SK-N-SH (cell line): ENCODE results near the gene CHRNB2. TPM values are rescaled to one million over a fixed set of nuclear protein-coding genes. Genes with fewer than 3 reads are reported as not detected.

ENCODE experiments used
- CTCF ChIA-PET: fragments of 300-600, 350-600 bp; formaldehyde crosslinking; extraction: SDS; loops from one replicate; lab custom pipeline; 2021; lab: Yijun Ruan, JAX
- POLR2A ChIA-PET: fragments of 350-600 bp; sonication (Branson Sonifier 250); formaldehyde crosslinking; extraction: SDS; loops from one replicate; lab custom pipeline; 2020; ENCODE audit warnings: antibody characterized with exemption, inconsistent platforms; lab: Yijun Ruan, JAX
- DNase-seq: peaks from one replicate; pipeline ENCODE4 v3.0.0; 2012
- H2AFZ ChIP-seq: fragments of 200-600 bp; sonication (generic); 2 replicates; pipeline ENCODE4 v1.8.1; 2016; ENCODE audit warnings: antibody characterized with exemption, mild to moderate bottlenecking, low read depth
- H3F3A ChIP-seq: fragments of 200-600 bp; sonication (generic); replicated peaks from 2 replicates; pipeline ENCODE3; 2016; ENCODE audit warnings: antibody characterized with exemption, mild to moderate bottlenecking; ENCODE audit not compliant: insufficient read depth
- H3K27ac ChIP-seq, 2 experiments: fragments of 200-500 bp in 1 of 2; fragments of 200-600 bp in 1 of 2; sonication (Bioruptor generic) in 1 of 2; sonication (generic), shearing (Covaris generic) in 1 of 2; 2 replicates each; pipeline versions ENCODE4 v1.5.1 to v1.6.1; 2014 to 2016; ENCODE audit warnings: low read depth in 2 of 2, inconsistent platforms in 1 of 2, low read length in 1 of 2, mild to moderate bottlenecking in 1 of 2, mixed read lengths in 1 of 2
- H3K27me3 ChIP-seq: fragments of 200-600 bp; sonication (generic), shearing (Covaris generic); 2 replicates; pipeline ENCODE4 v1.6.1; 2016; ENCODE audit warnings: mixed run types; ENCODE audit not compliant: insufficient read depth
- H3K36me3 ChIP-seq, 2 experiments: fragments of 200-500 bp in 1 of 2; fragments of 200-600 bp in 1 of 2; sonication (Bioruptor generic) in 1 of 2; sonication (generic) in 1 of 2; replicated peaks in 1 of 2; 2 replicates each; pipeline versions ENCODE3 to v1.5.1; 2014 to 2016; ENCODE audit warnings: low read length in 1 of 2, mild to moderate bottlenecking in 1 of 2; ENCODE audit not compliant: insufficient read depth in 2 of 2, control insufficient read depth in 1 of 2
- H3K4me1 ChIP-seq, 2 experiments: fragments of 200-500 bp in 1 of 2; fragments of 200-600 bp in 1 of 2; sonication (Bioruptor generic) in 1 of 2; sonication (generic), shearing (Covaris generic) in 1 of 2; 2 replicates each; pipeline versions ENCODE4 v1.5.1 to v1.6.1; 2014 to 2016; ENCODE audit warnings: low read depth in 1 of 2, low read length in 1 of 2, mixed run types in 1 of 2; ENCODE audit not compliant: insufficient read depth in 2 of 2, control insufficient read depth in 1 of 2
- H3K4me2 ChIP-seq: fragments of 200-600 bp; sonication (generic), shearing (Covaris generic); 2 replicates; pipeline ENCODE4 v1.6.1; 2017; ENCODE audit warnings: mixed run types
- H3K4me3 ChIP-seq, 2 experiments: fragments of 200-500 bp in 1 of 2; fragments of 200-600 bp in 1 of 2; sonication (Bioruptor generic) in 1 of 2; sonication (generic), shearing (Covaris generic) in 1 of 2; 2 replicates each; pipeline versions ENCODE4 v1.5.1 to v1.8.1; 2014 to 2016; ENCODE audit warnings: low read depth in 2 of 2, inconsistent platforms in 1 of 2, low read length in 1 of 2, mild to moderate bottlenecking in 1 of 2, mixed read lengths in 1 of 2, moderate library complexity in 1 of 2
- H3K79me2 ChIP-seq: fragments of 200-600 bp; sonication (generic); 2 replicates; pipeline ENCODE4 v1.8.1; 2017; ENCODE audit warnings: mild to moderate bottlenecking; ENCODE audit not compliant: insufficient read depth
- H3K9ac ChIP-seq: fragments of 200-600 bp; sonication (generic); 2 replicates; pipeline ENCODE4 v1.6.1; 2017; ENCODE audit warnings: mixed run types
- H3K9me2 ChIP-seq: fragments of 200-600 bp; sonication (generic); 2 replicates; pipeline ENCODE4 v1.6.1; 2017; ENCODE audit warnings: mixed run types
- H3K9me3 ChIP-seq: fragments of 200-600 bp; sonication (generic); 2 replicates; pipeline ENCODE4 v1.6.1; 2017; ENCODE audit warnings: mixed run types, mild to moderate bottlenecking, moderate library complexity
- H4K20me1 ChIP-seq: fragments of 200-600 bp; sonication (generic); 2 replicates; pipeline ENCODE4 v1.6.1; 2017; ENCODE audit warnings: mild to moderate bottlenecking, mixed run types; ENCODE audit not compliant: insufficient read depth
- EP300 ChIP-seq, 2 experiments: IDR thresholded peaks; 2 replicates each; pipeline versions ENCODE4 v1.4.0 to v1.6.1; 2012; ENCODE audit warnings: borderline replicate concordance in 1 of 2, low read depth in 1 of 2, low read length in 1 of 2
- EZH2phosphoT487 ChIP-seq: fragments of 200-600 bp; sonication (generic); IDR thresholded peaks from 2 replicates; pipeline ENCODE4 v1.6.1; 2017; ENCODE audit warnings: low read depth, mixed run types, mild to moderate bottlenecking, antibody characterized with exemption, moderate library complexity, borderline replicate concordance
- MAX ChIP-seq: IDR thresholded peaks from 2 replicates; pipeline ENCODE4 v1.4.0; 2012; ENCODE audit warnings: low read depth
- POLR2AphosphoS5 ChIP-seq: IDR thresholded peaks from 2 replicates; pipeline ENCODE4 v1.6.1; 2012; ENCODE audit warnings: low read depth, low read length
- RCOR1 ChIP-seq: fragments of 150-350 bp; IDR thresholded peaks from 2 replicates; pipeline ENCODE4 v1.6.1; 2017; ENCODE audit warnings: antibody characterized with exemption, low read length
- REST ChIP-seq: IDR thresholded peaks from 2 replicates; pipeline ENCODE4 v1.6.1; 2012; ENCODE audit warnings: mild to moderate bottlenecking, low read depth, low read length, moderate library complexity
- TAF1 ChIP-seq: IDR thresholded peaks from 2 replicates; pipeline ENCODE4 v1.6.1; 2012; ENCODE audit warnings: low read depth, mild to moderate bottlenecking, low read length, moderate library complexity, borderline replicate concordance
- YY1 ChIP-seq: IDR thresholded peaks from 2 replicates; pipeline ENCODE4 v1.4.0; 2012; ENCODE audit warnings: low read depth, mild to moderate bottlenecking
- WGBS: methylation state at CpG from one replicate; pipeline ENCODE4 v1.1.6; 2017; ENCODE audit warnings: low lambda C conversion rate; 5-methylcytosine and 5-hydroxymethylcytosine counted together
- polyA plus RNA-seq, 3 experiments: library from polyadenylated mRNA; depleted of rRNA; stranded (reverse); fragments of >200 nt; gene quantifications; 2 replicates each; pipeline ENCODE4 v1.2.3, GENCODE V29; 2012

Gene CHRNB2
- polyA plus RNA-seq, 1 of the 3 experiments (the other 2 are of a cell fraction): 0.64 TPM

- no peak for DNase-seq
- peak overlapping the region; percentile 92 for H3K4me2 ChIP-seq
- CTCF ChIA-PET: interaction anchor here (1.1 to 5.4 kb wide), 5 partner anchors 10 to 461 kb away, joined by 3 to 63 read pairs (median 16); no protein-coding TSS in a partner anchor
- no peak overlapping the region; a peak in 1 of 4 replicates for H3K27ac ChIP-seq
- H3K79me2 ChIP-seq: peaks cover 39% of the 10 kb centered on the region
- H3K4me3 ChIP-seq: peak overlapping the region; percentile 87 to 94
- TF ChIP-seq EZH2phosphoT487: no peak
- TF ChIP-seq POLR2AphosphoS5: no peak
- TF ChIP-seq YY1: no peak
- peak; percentile 62 for TF ChIP-seq MAX
- H3F3A ChIP-seq: peaks cover 9% of the 10 kb centered on the region
- H3K9me3 ChIP-seq: no peaks in the 10 kb centered on the region
- H3K9ac ChIP-seq: peak overlapping the region; percentile 83; the same call in 1 of the 2 replicates
- peaks cover 7 to 32% of the 10 kb centered on the region in 2 experiments; a peak in 2 of 4 replicates for H3K4me1 ChIP-seq
- H3K27me3 ChIP-seq: no peaks in the 10 kb centered on the region
- H3K36me3 ChIP-seq: peaks cover 36 to 49% of the 10 kb centered on the region in 2 experiments
- 23% methylated on average over 3 of the region's 4 CpGs for WGBS
- H3K9me2 ChIP-seq: no peaks in the 10 kb centered on the region
- no peak overlapping the region for H2AFZ ChIP-seq
- H4K20me1 ChIP-seq: peaks cover 18% of the 10 kb centered on the region; the same call in 1 of the 2 replicates
- POLR2A ChIA-PET: no interaction called here
Observed at GRCh38 chr1:154556422-154556821, 11.2 kb upstream of the CHRNB2 start.

GRCh38 chr1:154557248-154557938 lies 10.2 kb upstream of the CHRNB2 start:
- no peak for DNase-seq
- Histone ChIP-seq H3K4me3 (peak overlapping the region; percentile 87 to 94), H3K9me2 (no peaks in the 10 kb centered on the region), H3K4me2 (peak overlapping the region; percentile 92), H3K4me1 (peaks cover 7 to 32% of the 10 kb centered on the region in 2 experiments; a peak in 2 of 4 replicates), H3F3A (peaks cover 6% of the 10 kb centered on the region), H3K79me2 (peaks cover 39% of the 10 kb centered on the region), H3K27me3 (no peaks in the 10 kb centered on the region), H3K27ac (peak overlapping the region in 1 of 2 experiments; percentile 80; a peak in 1 of 4 replicates), H3K36me3 (peaks cover 30 to 39% of the 10 kb centered on the region in 2 experiments), H3K9me3 (no peaks in the 10 kb centered on the region), H2AFZ (no peak overlapping the region), H4K20me1 (peaks cover 18% of the 10 kb centered on the region; the same call in 1 of the 2 replicates), H3K9ac (peak overlapping the region; percentile 83)
- no peak for TF ChIP-seq RCOR1
- CTCF ChIA-PET: interaction anchor here (0.8 to 5.4 kb wide), 5 partner anchors 11 to 78 kb away, joined by 3 to 63 read pairs (median 6); no protein-coding TSS in a partner anchor
- WGBS: 4% methylated on average over 7 of the region's 7 CpGs
- POLR2A ChIA-PET: no interaction called here

GRCh38 chr1:154557939-154558719 lies 9.4 kb upstream of the CHRNB2 start, which contains the start of gene UBE2Q1:
Gene UBE2Q1 (minus strand): TSS chr1:154558662. CDS start chr1:154558553, 109 bp downstream.
- Histone ChIP-seq H2AFZ (peak within 1 kb of the TSS; percentile 80), H3K4me2 (peak within 1 kb of the TSS; percentile 92), H3K27me3 (no peaks in the 10 kb centered on the region), H3K36me3 (peaks cover 24 to 32% of the 10 kb centered on the region in 2 experiments), H4K20me1 (peaks cover 18% of the 10 kb centered on the region; the same call in 1 of the 2 replicates), H3K9me2 (no peaks in the 10 kb centered on the region), H3K9me3 (no peaks in the 10 kb centered on the region), H3K79me2 (peaks cover 39% of the 10 kb centered on the region), H3K4me1 (peaks cover 7 to 32% of the 10 kb centered on the region in 2 experiments; a peak in 2 of 4 replicates), H3K9ac (peak within 1 kb of the TSS; percentile 83), H3F3A (peaks cover 6% of the 10 kb centered on the region), H3K27ac (peak within 1 kb of the TSS; percentile 75 to 96), H3K4me3 (peak within 1 kb of the TSS; percentile 87 to 94)
- DNase-seq: no peak
- ChIA-PET POLR2A (no interaction called here), CTCF (interaction anchor here (0.6 to 3.7 kb wide), 5 partner anchors 10 to 79 kb away, joined by 3 to 16 read pairs (median 4); no protein-coding TSS in a partner anchor)
- WGBS: 1% methylated on average over 20 of the region's 69 CpGs
- TF ChIP-seq TAF1: 0 out of 2 replicates have a peak, but pooled peaks have one; percentile 59
- no peak for TF ChIP-seq REST
- peak; percentile 91 for TF ChIP-seq YY1
- TF ChIP-seq EP300 (IDR thresholded peaks at IDR 0.05; ENCODE audit: borderline replicate concordance in 1 of 2, low read depth in 1 of 2, low read length in 1 of 2): peak in 1 of 2 experiments; percentile 36; a peak in 1 of 4 replicates
